ENCODE measurements around the gene TM7SF2.

- TF ChIP-seq CTCF (conservative IDR thresholded peaks at IDR 0.05) (no peak), EZH2 (IDR thresholded peaks at IDR 0.05; ENCODE audit: low read depth) (no peak)
These were observed 35.8 kb downstream of the TM7SF2 start for GRCh38 chr11:65147352-65148075.
